Right ventricle myocardium superior (tissue), 1 donor: Measurements from ENCODE around the gene LY9. TPM values are rescaled to one million over a fixed set of nuclear protein-coding genes. Genes with fewer than 3 reads are reported as not detected.
"Not testable (repeated sequence)": the region's sequence is repeated elsewhere in the genome, so short reads cannot be mapped to it uniquely, and the experiment has no call there.

Experiments
- ATAC-seq: fragments of 200-7000 bp; cut with Tn5 transposase; one replicate; pipeline ENCODE4 v1.9.1; 2020; ENCODE audit warnings: mild to moderate bottlenecking; ENCODE audit not compliant: poor library complexity
- DNase-seq: peaks from one replicate; pipeline ENCODE4 v3.0.0-alpha.2; 2020
- intact Hi-C: fragments of 100-400 bp; cut with DNase I; formaldehyde crosslinking; loops from one replicate; pipeline ENCODE4 v1.11.2; 2022
- total RNA-seq: library from RNA; stranded (reverse); fragmentation: NEBNext Ultra II Directional; extraction: Animal tissue kit (Norgen Biotek cat#: 25700); gene quantifications from one replicate; pipeline ENCODE4 v1.2.1, GENCODE V29; 2021
- donor health status: DM: no; HTN: yes; CAD: no; lungs with severe emphysema.

The LY9 gene
- total RNA-seq, 1 donor from 2014 or later = not detected

DNA sequence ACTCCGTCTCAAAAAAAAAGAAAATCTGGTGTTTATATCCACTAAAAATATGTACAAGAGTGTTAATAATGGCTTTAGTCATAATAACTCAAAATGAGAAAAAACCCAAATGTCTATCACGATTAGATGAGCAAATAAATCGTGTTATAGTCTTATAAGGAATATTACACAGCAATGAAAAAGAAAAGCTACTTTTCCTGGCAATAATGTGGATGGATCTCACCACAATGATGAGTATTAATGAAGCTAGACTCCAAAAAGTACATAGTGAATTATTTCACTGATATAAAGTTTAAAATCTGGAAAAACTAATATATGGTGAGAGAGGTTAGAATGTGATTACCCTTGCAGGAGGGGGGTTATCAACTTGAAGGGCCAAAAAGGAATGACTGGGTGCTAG lies 57.0 kb downstream of the LY9 start:
- DNase-seq (no peak), ATAC-seq (no peak)
- intact Hi-C loops = no loop called here

DNA sequence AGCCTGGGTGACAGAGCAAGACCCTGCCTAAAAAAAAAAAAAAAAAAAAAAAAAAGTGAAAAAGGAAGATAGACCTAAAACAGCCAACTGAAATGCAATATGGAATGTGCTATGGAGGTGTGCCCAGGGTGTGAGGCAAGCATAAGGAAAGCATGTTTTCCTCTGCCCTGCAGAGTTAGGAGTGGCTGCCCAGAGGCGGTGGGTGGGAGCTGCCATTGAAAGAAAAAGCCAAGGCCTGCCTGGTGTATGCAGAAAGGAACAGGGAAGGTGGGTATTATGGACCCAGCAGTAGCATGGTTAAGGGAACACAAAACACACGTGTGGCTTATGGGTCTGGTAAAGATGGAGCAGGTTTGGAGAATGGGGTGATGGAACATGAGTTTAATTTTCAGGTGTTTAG lies 57.8 kb downstream of the LY9 start:
- intact Hi-C loops = no loop called here
- DNase-seq = no peak
- no peak for ATAC-seq

DNA sequence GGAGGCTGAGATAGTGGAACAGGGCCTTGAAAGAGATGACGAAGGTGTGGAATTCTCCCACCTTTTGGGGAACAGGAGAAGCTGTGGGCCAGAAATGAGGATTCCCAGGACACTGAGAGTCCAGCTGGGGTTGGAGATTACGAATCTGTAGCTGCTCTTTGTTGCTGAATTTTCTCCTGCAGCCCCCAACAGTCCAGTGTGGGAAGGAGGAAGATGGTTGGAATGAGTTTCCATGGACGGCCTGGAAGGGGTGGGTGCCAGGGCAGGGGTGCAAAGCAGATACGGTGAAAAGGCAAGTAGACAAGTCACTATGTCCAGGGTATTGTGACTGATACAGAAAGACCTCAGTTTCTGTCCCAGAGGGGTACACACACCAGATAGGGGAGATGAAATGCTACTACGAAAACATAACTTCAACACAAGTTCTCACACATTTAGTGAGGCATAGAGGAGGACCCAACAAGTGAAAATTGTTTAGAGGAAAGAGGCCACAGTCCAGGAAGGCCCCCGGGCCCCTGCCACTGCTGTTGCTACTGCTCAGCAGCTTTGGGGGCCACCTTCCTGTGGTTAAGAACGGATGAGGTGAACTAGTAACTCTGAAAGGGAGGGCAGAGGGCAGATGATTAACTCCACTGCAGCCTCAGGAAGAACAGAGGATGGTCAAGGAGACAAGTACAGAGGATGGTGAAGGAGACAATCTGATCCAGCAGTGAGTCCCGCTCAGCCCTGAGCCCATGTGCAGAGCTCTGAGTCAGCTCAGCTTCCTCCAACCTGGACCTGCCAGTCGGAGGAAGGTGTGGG lies 59.4 kb downstream of the LY9 start:
- no peak for ATAC-seq
- intact Hi-C loops = no loop called here

DNA sequence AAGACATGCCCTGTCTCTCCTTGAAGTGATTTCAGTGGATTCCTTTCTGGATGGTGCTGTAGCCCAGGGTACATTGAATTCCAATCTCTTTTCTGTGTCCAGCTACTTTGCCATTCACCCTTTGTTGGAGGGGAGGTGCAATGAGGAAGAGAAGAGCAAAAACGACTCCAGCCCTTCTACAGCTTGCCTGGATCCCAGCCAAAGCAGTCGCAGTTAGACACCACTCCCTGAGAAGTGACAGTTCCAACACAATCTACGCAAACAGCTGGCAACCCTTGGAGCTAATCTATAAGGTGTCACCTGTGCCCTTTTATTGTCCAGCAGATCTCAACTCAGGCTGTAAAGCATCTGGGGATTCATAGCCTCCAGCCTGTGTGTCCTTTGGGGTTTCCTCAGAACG lies 62.1 kb downstream of the LY9 start:
- intact Hi-C loops = no loop called here
- ATAC-seq (peak; percentile 32), DNase-seq (no peak)

More for the DNA sequence above, 59.4 kb downstream of the LY9 start:
- no peak for DNase-seq

DNA sequence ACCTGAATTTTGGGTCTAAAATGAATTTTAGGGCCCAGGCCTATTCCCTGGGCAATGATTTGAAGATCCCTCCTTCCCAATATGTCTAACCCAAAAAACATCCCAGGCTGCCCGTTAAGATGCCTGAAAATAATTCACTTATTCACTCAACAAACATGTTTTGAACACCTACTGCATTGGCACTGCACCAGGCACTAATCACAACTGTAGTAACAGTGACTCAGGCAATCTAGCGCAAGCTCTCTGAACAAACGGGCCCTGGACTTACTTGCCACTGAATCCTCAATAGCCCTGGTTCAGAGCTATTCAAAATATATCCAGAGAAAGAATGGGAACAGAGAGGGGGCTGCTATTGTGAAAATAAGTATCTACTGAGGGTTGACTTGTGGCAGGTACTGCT lies 62.5 kb downstream of the LY9 start:
- intact Hi-C loops = no loop called here
- DNase-seq (no peak), ATAC-seq (no peak)

DNA sequence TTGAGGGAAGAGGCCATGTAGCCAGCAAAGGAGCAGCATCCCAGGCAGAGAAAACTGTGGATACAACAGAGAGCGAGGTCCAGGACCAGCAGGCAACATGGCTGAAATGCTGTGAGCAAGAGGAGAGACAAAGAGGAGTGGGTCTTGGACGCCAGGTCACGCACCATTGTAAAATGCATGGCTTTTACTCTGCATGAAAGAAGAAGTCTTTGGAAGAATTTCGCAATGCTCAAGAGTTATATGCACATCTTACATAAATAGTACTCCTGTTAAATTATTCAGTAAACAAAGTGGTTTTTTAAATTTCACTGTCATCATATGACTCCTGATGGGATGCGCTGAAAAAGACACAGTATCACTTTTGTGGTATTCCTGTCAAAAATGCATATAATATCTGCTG lies 63.2 kb downstream of the LY9 start:
- DNase-seq (no peak), ATAC-seq (no peak)
- intact Hi-C loops = no loop called here

DNA sequence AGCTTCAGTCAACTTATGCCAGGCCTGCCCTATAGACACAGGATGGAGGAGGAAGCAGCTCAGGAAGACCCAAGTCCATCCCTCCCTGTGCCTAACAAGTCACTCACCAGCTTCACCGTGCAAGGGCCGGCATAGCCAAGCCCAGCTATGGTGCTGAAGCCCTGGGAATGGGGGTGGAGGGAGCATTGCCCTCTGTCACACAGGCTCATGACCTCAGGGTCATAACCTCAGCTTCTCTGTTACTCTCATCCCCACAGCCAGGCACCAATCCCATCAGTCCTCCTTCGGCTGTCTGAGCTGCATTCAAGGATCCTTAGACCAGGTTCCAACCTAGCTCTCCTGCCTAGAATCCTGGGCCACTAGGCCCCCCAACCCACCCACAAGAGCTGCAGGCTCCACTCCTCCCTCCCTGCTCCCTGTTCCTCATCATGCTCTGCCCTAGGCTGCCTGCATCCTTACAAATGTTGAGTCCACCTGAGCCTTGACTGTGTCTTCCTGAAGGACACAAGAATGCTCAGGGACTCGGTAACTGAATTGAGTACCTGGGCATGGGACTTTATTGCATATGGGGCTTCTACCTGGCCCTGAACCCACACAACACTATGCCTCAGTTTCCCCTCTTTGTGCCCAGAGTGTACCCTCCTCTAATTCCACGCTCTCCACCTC lies 65.0 kb downstream of the LY9 start:
- intact Hi-C loops = no loop called here
- ATAC-seq (no peak), DNase-seq (no peak)

DNA sequence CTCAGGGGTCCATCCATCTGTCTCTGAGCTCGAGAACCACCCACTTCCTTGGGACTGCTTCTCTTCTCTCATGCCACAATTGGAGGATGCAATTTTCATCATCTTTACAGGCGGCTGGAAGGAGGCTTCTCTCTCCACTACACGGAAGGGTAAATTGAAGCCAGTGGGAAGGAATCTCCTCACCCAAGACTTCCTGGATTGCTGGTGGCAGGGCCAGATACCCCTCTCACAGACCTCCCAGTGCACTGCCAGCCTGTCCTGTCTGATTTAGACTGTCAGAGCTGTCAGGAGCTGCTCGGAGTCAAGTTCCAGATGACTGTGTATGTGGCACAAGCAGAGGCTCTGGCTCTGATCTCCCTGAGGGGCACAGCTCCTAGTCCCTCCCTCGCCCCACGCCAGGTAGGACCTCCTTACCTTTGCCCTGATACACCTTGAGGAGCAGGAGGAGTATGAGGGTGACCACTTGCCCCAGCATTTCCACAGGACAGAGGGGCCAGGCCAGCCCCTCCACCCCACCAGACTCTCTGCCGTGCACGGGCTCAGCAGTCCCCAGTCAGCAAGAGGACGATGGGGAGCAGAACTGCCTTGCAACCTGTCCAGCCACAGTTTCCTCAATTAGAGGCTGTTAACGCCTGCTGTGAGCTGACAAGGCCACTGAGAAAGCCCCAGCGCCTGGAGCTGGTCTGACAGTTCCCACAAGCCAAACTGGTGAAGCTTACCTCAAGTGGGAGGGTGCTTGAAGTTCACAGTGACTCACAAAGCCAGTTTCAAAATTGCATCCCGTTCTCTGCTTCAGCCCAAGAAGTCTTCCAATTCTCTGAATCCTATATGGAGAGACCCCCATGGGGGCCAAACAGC lies 66.5 kb downstream of the LY9 start, which contains the start of gene CD244:
TSS of gene CD244 (minus strand) at position 685 of the 858 bp plus-strand sequence. CDS start at position 475, 210 bp downstream.
- ATAC-seq (peak; percentile 51), DNase-seq (peak; percentile 66)
- intact Hi-C loops = no loop called here

DNA sequence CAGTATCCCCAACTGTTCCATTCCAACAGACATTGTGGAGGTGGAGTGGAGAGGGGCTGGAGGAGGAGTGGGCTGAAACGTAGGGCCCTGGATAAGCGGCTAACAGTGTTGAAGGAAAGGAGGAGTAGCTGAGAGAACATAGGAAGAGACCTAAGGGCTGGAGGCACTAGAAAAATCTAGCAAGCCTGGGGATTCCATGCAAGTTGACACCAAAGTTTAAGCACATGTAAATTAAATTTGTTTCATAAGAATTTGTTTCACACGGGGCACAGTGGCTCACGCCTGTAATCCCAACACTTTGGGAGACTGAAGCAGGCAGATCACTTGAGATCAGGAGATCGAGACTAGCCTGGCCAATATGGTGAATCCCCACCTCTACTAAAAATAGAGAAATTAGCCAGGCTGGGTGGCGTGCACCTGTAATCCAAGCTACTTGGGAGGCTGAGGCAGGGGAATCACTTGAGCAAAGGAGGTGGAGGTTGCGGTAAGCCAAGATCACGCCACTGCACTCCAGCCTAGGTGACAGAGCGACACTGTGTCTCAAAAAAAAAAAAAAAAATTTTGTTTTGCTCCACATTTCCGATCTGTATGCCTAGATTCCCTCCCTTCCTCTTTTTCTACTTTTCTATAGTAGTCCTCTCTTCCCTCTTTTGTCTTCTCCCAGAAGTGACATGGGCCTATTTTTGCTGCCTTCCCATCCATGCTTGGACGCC lies 67.2 kb downstream of the LY9 start:
- intact Hi-C loops = no loop called here
- ATAC-seq (peak; percentile 34), DNase-seq (no peak)

DNA sequence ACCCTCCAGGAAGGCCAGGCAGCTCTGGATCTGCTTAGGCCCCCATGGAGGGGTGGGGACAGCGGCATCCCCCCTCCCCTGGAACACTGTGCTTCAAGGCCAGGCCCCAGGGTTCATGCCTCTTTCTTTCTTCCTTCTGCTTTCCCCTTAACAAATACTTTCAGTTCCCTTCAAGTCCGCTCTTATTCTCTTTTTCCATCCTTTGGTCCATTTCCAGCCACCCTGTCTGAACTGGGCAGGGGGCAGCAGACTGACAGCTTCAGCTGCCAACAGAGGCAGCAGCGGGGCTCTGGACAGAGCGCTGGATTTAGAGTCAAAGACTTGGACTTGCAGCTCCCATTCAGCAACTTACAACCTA lies 67.8 kb downstream of the LY9 start:
- DNase-seq = peak; percentile 49
- intact Hi-C loops = no loop called here
- ATAC-seq = peak; percentile 64

DNA sequence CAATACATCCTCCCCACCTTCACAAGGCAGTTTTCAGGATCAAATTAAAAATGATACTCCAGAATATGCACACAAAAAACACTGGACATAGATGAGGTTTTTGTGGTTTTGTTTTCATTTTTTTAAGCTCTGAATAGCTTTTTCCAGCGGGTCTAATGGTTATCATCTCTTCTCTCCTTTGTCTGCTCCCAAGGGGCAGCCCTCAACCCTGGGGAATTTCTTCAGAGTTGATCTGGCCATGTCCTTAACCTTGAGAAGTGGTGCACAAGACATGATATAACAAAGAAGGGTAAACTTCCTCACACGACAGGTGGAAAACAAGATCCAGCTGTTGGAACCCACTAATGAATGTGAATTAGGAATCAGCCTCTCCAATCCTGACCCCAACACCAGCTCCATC lies 68.2 kb downstream of the LY9 start:
- DNase-seq = no peak
- ATAC-seq = no peak
- intact Hi-C loops = no loop called here

DNA sequence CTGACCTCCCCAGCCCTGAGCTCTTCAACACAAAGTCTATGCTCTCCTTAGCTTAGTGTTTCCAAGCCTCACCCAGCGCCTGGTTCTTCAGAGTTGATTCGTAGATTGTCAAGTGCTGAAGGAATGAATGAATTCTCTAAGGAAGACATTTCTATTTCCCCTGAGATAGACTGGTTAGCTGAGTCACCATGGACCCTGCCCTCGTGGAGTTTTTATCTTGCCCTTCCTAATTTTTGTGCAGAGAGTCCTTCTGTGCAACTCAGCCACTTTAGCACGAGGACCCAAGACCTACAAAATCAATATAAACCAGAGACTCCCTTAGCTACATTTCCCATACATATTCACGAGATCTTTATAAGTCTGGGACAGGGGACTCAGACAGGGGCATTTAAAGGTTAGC lies 69.4 kb downstream of the LY9 start:
- no peak for DNase-seq
- no peak for ATAC-seq
- intact Hi-C loops = no loop called here

DNA sequence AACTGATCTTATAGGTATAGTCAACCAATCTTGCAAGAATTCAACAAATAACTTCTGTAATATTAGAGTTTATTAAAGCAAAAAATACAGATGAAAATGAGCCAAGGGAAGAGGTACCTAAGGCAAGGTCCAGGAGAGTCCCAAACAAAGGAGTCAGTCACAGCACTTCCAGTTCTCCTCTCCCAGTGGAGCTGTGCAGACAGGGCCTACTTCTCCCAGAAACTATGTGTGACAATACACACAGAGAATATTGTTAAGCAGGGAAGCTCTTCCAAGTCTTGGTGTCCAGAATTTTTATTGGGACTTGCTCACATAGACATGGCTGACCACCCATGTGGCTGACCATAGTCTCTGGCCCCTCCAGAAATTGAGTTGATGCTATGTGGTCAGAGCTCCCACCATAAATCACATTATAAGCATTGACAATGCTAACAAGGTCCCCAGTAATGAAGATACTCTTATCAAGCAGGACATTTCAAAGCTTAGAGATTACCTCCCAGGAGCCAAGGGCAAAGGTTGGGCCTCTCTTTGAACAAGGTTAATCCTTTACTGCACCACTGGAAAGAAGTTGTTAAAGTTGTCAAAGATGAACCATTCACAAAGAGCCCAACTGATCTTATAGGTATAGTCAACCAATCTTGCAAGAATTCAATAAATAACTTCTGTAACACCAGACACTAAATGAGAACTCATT lies 70.2 kb downstream of the LY9 start:
- ATAC-seq = no peak
- intact Hi-C loops = no loop called here
- DNase-seq = no peak

DNA sequence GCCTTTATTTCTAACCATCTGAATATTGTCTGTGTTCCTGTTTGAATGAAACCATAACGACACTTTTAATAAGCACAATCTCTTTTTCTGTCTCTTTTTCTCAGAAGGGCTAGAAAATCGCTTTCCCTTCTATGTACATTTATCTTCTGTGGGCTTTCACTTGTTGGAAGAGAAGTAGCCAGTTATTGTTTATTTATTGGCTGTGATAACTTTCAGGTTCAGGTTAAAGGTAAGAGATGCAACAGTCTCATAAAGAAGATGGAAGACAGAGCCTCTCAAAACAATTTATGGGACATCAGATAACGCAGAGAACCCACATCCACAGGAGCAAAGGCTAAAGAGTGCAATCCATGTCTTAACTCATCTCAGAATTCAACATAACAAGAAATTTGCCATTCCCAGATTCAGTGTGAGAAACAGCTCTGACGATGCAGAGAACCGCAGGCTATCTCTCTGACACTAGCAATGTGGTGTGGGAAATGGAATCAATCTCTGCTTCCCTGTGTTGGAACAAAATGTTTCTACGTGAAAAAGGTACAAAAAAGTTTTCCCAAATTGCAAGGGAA lies 70.8 kb downstream of the LY9 start:
- ATAC-seq = no peak
- intact Hi-C loops = no loop called here
- DNase-seq = no peak

DNA sequence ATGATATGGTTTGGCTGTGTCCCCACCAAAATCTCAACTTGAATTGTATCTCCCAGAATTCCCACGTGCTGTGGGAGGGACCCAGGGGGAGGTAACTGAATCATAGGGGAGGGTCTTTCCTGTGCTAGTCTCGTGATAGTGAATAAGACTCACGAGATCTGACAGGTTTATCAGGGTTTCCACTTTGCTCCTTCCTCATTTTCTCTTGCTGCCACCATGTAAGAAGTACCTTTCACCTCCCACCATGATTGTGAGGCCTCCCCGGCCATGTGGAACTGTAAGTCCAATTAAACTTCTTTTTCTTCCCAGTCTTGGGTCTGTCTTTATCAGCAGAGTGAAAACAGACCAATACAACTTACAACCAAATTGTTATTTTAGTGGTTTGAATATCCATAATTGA lies 71.7 kb downstream of the LY9 start:
- DNase-seq, intact Hi-C loops, ATAC-seq: not testable (repeated sequence)

DNA sequence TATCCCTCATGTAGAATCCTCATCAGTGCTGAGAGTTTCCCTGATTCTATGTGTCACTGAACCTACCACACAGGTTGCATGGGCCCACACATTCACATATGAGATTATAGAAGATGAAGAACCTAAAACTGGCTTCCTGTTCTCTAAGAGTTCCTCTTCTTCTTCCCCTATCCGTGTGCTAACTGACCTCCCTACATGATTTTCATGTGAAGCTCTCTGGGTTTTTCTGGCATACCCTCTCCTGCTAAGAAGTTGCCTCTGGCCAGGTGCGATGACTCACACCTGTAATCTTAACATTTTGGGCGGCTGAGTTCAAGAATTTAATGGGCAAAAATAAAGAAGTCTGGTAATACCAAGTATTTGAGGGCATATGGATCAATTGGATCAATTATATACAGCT lies 72.2 kb downstream of the LY9 start:
- intact Hi-C loops = no loop called here
- ATAC-seq = no peak
- DNase-seq = no peak

DNA sequence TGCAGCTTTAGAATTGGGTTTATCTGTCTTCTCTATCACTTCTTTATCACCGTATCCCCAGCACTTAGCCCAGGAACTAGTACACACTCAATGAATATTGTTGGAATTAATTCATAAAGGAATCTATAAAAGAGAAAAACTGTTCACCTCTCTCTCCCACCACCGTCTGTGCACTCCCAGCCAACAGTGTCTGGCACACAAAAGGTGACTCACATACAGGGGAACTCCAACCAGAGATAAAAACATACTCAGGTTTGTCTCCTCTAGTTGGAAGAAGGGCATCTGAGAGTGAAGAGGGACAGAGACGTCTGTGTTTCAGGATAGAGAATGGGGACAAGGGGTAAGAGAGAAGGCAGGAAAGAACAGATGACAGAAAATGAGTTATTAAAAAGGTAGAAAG lies 79.0 kb downstream of the LY9 start:
- ATAC-seq (no peak), DNase-seq (no peak)
- intact Hi-C loops = no loop called here

DNA sequence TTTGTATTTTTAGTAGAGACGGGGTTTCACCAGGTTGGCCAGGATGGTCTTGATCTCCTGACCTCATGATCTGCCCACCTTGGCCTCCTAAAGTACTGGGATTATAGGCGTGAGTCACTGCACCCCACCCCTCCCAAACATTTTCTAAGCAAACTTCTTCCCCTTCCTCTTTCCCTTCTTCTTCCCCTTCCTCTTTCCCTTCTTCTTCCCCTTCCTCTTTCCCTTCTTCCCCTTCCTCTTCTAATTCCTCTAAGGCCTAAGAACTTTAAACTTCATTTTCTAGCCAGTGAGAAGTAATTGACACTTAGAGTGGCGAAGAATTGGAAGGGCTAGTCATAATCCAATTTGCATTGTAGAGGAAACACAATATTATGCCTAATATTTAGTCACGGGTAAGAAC lies 79.6 kb downstream of the LY9 start:
- intact Hi-C loops, ATAC-seq, DNase-seq: not testable (repeated sequence)
